Measurements from ENCODE around the gene TSPAN9.
A peak's percentile ranks its signal among the peaks of the same experiment; 100 is the strongest.

Gene TSPAN9

GRCh38 chr12:3193755-3194154 is 116.6 kb downstream of the TSPAN9 start:
- Histone ChIP-seq H3K4me3 (no peak overlapping the region), H3K9ac (ENCODE audit: insufficient read length) (no peak overlapping the region), H3K27ac (no peak overlapping the region), H3K9me3 (ENCODE audit: low read depth, low read length) (no peaks in the 10 kb centered on the region), H3K36me3 (ENCODE audit: insufficient read depth, low read length) (no peaks in the 10 kb centered on the region)
- DNase-seq (ENCODE audit: low read depth, low spot score) = no peak
- no peak for TF ChIP-seq POLR2AphosphoS5 (IDR thresholded peaks at IDR 0.05; ENCODE audit: borderline replicate concordance, low read depth, low read length)
- no peak for TF ChIP-seq EZH2 (IDR thresholded peaks at IDR 0.05)
- no peak for TF ChIP-seq FOXP2 (optimal IDR thresholded peaks at IDR 0.05; ENCODE audit: control extremely low read depth, extremely low read length, insufficient read depth)

- no peaks in the 10 kb centered on the region for H3K9me3 ChIP-seq (ENCODE audit: low read depth, low read length)
Measured at GRCh38 chr12:3195337-3195736, 118.2 kb downstream of the TSPAN9 start.

GRCh38 chr12:3195859-3196483 is 118.8 kb downstream of the TSPAN9 start:
- Histone ChIP-seq H3K27ac (no peak overlapping the region), H3K9me3 (ENCODE audit: low read depth, low read length) (no peaks in the 10 kb centered on the region), H3K9ac (ENCODE audit: insufficient read length) (no peak overlapping the region), H3K4me3 (no peak overlapping the region), H3K36me3 (ENCODE audit: insufficient read depth, low read length) (no peaks in the 10 kb centered on the region)
- no peak for DNase-seq (ENCODE audit: low read depth, low spot score)
- TF ChIP-seq POLR2AphosphoS5 (IDR thresholded peaks at IDR 0.05; ENCODE audit: borderline replicate concordance, low read depth, low read length) (no peak), EZH2 (IDR thresholded peaks at IDR 0.05) (no peak), FOXP2 (optimal IDR thresholded peaks at IDR 0.05; ENCODE audit: control extremely low read depth, extremely low read length, insufficient read depth) (no peak)

More at GRCh38 chr12:3195337-3195736, 118.2 kb downstream of the TSPAN9 start:
- H3K36me3 ChIP-seq (ENCODE audit: insufficient read depth, low read length) = no peaks in the 10 kb centered on the region
- H3K4me3 ChIP-seq = no peak overlapping the region
- H3K9ac ChIP-seq (ENCODE audit: insufficient read length) = no peak overlapping the region
- no peak for TF ChIP-seq FOXP2 (optimal IDR thresholded peaks at IDR 0.05; ENCODE audit: control extremely low read depth, extremely low read length, insufficient read depth)
- H3K27ac ChIP-seq = no peak overlapping the region
- DNase-seq (ENCODE audit: low read depth, low spot score) = no peak

- H3K9me3 ChIP-seq (ENCODE audit: low read depth, low read length) = no peaks in the 10 kb centered on the region
- no peak overlapping the region for H3K27ac ChIP-seq
- no peak overlapping the region for H3K9ac ChIP-seq (ENCODE audit: insufficient read length)
- DNase-seq (ENCODE audit: low read depth, low spot score) = no peak
- no peaks in the 10 kb centered on the region for H3K36me3 ChIP-seq (ENCODE audit: insufficient read depth, low read length)
- no peak overlapping the region for H3K4me3 ChIP-seq
- TF ChIP-seq FOXP2 (optimal IDR thresholded peaks at IDR 0.05; ENCODE audit: control extremely low read depth, extremely low read length, insufficient read depth) (no peak), EZH2 (IDR thresholded peaks at IDR 0.05) (no peak), POLR2AphosphoS5 (IDR thresholded peaks at IDR 0.05; ENCODE audit: borderline replicate concordance, low read depth, low read length) (no peak)
Measured at GRCh38 chr12:3196488-3196887, 119.3 kb downstream of the TSPAN9 start.

- H3K9me3 ChIP-seq (ENCODE audit: low read depth, low read length) = no peaks in the 10 kb centered on the region
- H3K4me3 ChIP-seq = no peak overlapping the region
- H3K9ac ChIP-seq (ENCODE audit: insufficient read length) = no peak overlapping the region
- no peak for DNase-seq (ENCODE audit: low read depth, low spot score)
- H3K27ac ChIP-seq = no peak overlapping the region
- H3K36me3 ChIP-seq (ENCODE audit: insufficient read depth, low read length) = no peaks in the 10 kb centered on the region
- TF ChIP-seq FOXP2 (optimal IDR thresholded peaks at IDR 0.05; ENCODE audit: control extremely low read depth, extremely low read length, insufficient read depth) = no peak
- TF ChIP-seq POLR2AphosphoS5 (IDR thresholded peaks at IDR 0.05; ENCODE audit: borderline replicate concordance, low read depth, low read length) = no peak
- TF ChIP-seq EZH2 (IDR thresholded peaks at IDR 0.05) = no peak
Measured at GRCh38 chr12:3197131-3197818, 120.1 kb downstream of the TSPAN9 start.

- TF ChIP-seq FOXP2 (optimal IDR thresholded peaks at IDR 0.05; ENCODE audit: control extremely low read depth, extremely low read length, insufficient read depth) (no peak), EZH2 (IDR thresholded peaks at IDR 0.05) (no peak)
- Histone ChIP-seq H3K9me3 (ENCODE audit: low read depth, low read length) (no peaks in the 10 kb centered on the region), H3K4me3 (peak overlapping the region; percentile 84), H3K9ac (ENCODE audit: insufficient read length) (no peak overlapping the region), H3K36me3 (ENCODE audit: insufficient read depth, low read length) (no peaks in the 10 kb centered on the region), H3K27ac (no peak overlapping the region)
- no peak for DNase-seq (ENCODE audit: low read depth, low spot score)
Measured at GRCh38 chr12:3199551-3200031, 122.4 kb downstream of the TSPAN9 start.

GRCh38 chr12:3200032-3200617 is 122.9 kb downstream of the TSPAN9 start:
- no peaks in the 10 kb centered on the region for H3K9me3 ChIP-seq (ENCODE audit: low read depth, low read length)
- no peak overlapping the region for H3K27ac ChIP-seq
- no peak for TF ChIP-seq POLR2AphosphoS5 (IDR thresholded peaks at IDR 0.05; ENCODE audit: borderline replicate concordance, low read depth, low read length)
- no peaks in the 10 kb centered on the region for H3K36me3 ChIP-seq (ENCODE audit: insufficient read depth, low read length)
- no peak overlapping the region for H3K9ac ChIP-seq (ENCODE audit: insufficient read length)
- no peak for DNase-seq (ENCODE audit: low read depth, low spot score)
- peak overlapping the region; percentile 84 for H3K4me3 ChIP-seq

GRCh38 chr12:3200814-3201233 is 123.6 kb downstream of the TSPAN9 start:
- Histone ChIP-seq H3K9ac (ENCODE audit: insufficient read length) (no peak overlapping the region), H3K27ac (no peak overlapping the region), H3K36me3 (ENCODE audit: insufficient read depth, low read length) (no peaks in the 10 kb centered on the region), H3K9me3 (ENCODE audit: low read depth, low read length) (no peaks in the 10 kb centered on the region), H3K4me3 (no peak overlapping the region)
- no peak for TF ChIP-seq EZH2 (IDR thresholded peaks at IDR 0.05)
- TF ChIP-seq FOXP2 (optimal IDR thresholded peaks at IDR 0.05; ENCODE audit: control extremely low read depth, extremely low read length, insufficient read depth) = no peak
- TF ChIP-seq POLR2AphosphoS5 (IDR thresholded peaks at IDR 0.05; ENCODE audit: borderline replicate concordance, low read depth, low read length) = no peak
- DNase-seq (ENCODE audit: low read depth, low spot score) = no peak

All from SK-N-MC (cell line).